ENCODE results near the gene RHBDF1.

DNA sequence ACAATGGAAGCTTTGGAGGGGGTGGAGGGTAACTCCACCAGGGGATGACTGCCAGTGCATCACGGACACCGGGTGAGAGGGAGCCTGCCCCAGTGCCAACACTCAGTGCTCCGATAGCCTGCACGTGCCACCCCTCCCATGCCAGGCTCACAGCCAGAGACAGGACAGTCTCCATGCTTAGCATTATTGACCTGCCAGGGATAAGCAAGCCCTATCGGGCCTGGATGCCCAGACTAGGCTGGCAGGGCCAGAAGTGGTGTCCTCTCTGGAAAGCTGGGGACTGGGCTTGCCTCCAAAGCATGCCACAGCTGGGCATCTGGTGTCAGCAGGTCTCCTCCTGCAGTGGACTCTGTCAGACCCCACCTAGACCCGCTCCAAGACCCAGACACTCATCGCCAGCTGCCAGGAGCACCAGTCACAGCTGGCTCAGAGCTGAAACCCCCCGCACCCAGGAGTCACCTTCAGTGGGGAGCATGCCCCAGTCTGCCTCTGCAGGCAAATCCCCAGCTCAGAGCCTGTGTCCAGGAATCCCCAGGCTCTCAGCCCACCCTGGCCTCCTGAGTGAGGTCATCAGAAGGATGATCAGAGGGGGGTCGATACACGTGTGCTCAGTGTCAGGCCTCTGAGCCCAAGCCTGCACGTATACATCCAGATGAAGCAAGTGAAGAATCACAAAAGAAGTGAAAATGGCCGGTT, 1.8 kb upstream of the RHBDF1 start:
- TF ChIP-seq ZC3H10 (CRISPR knock-in tag; IDR thresholded peaks at IDR 0.05): no peak
- TF ChIP-seq ZNF8 (CRISPR knock-in tag; IDR thresholded peaks at IDR 0.05): no peak
- TF ChIP-seq ARNTL (CRISPR knock-in tag; IDR thresholded peaks at IDR 0.05; ENCODE audit: borderline replicate concordance, low read depth): no peak
- TF ChIP-seq RARB (CRISPR knock-in tag; IDR thresholded peaks at IDR 0.05): no peak
- no peak for TF ChIP-seq CREB5 (CRISPR knock-in tag; IDR thresholded peaks at IDR 0.05; ENCODE audit: low read depth)
- no peak for TF ChIP-seq BACH2 (CRISPR knock-in tag; IDR thresholded peaks at IDR 0.05; ENCODE audit: borderline replicate concordance)
- no peak for TF ChIP-seq CSDC2 (CRISPR knock-in tag; IDR thresholded peaks at IDR 0.05)
- TF ChIP-seq OSR1 (CRISPR knock-in tag; IDR thresholded peaks at IDR 0.05): no peak
